CD14-positive monocyte (primary cell): ENCODE measurements around the gene OPRPN. TPM values are rescaled to one million over a fixed set of nuclear protein-coding genes. Genes with fewer than 3 reads are reported as not detected.

ENCODE experiments used
- DNase-seq, 3 donors: peaks; one replicate each; pipeline ENCODE4 v3.0.0-alpha.2; 2011 to 2022
- H2AFZ ChIP-seq: 2 replicates; pipeline ENCODE4 v1.6.0; 2012; ENCODE audit warnings: mild to moderate bottlenecking, low read depth, low read length, inconsistent platforms; ENCODE audit not compliant: insufficient read depth, poor library complexity, severe bottlenecking
- H3K27ac ChIP-seq, 2 donors: 1 replicate in 1 of 2; 2 replicates in 1 of 2; pipeline ENCODE4 v1.5.1; 2012 to 2013; ENCODE audit warnings: low read length in 2 of 2, control low read depth in 1 of 2, inconsistent platforms in 1 of 2, low read depth in 1 of 2, mild to moderate bottlenecking in 1 of 2
- H3K27me3 ChIP-seq, 2 donors: one replicate each; pipeline versions ENCODE4 v1.6.0 to v1.6.1; 2011 to 2013; ENCODE audit warnings: low read length in 2 of 2; ENCODE audit not compliant: control insufficient read depth in 2 of 2, insufficient read depth in 2 of 2
- H3K36me3 ChIP-seq, 2 donors: replicated peaks in 1 of 2; 1 replicate in 1 of 2; 2 replicates in 1 of 2; pipeline versions ENCODE4 v1.5.1 to v1.6.1; 2012 to 2013; ENCODE audit warnings: low read length in 2 of 2, control low read depth in 1 of 2, inconsistent platforms in 1 of 2, mild to moderate bottlenecking in 1 of 2; ENCODE audit not compliant: insufficient read depth in 2 of 2, control insufficient read depth in 1 of 2
- H3K4me1 ChIP-seq, 2 donors: 1 replicate in 1 of 2; 2 replicates in 1 of 2; pipeline versions ENCODE4 v1.5.1 to v1.6.1; 2012 to 2013; ENCODE audit warnings: low read length in 2 of 2, control low read depth in 1 of 2, inconsistent platforms in 1 of 2, mild to moderate bottlenecking in 1 of 2, moderate library complexity in 1 of 2; ENCODE audit not compliant: insufficient read depth in 2 of 2, control insufficient read depth in 1 of 2
- H3K4me2 ChIP-seq: replicated peaks from 2 replicates; pipeline ENCODE3; 2012; ENCODE audit warnings: low read length, moderate library complexity, mild to moderate bottlenecking; ENCODE audit not compliant: poor library complexity, severe bottlenecking; ENCODE audit errors: extremely low read depth
- H3K4me3 ChIP-seq, 3 experiments: fragments of 200-600 bp in 1 of 3; sonication (generic) in 1 of 3; replicated peaks in 1 of 3; 1 replicate in 2 of 3; 2 replicates in 1 of 3; pipeline ENCODE4 v1.5.1; 2011 to 2013; ENCODE audit warnings: low read length in 3 of 3, mild to moderate bottlenecking in 3 of 3, control low read depth in 2 of 3, low read depth in 2 of 3, inconsistent platforms in 1 of 3, moderate library complexity in 1 of 3
- H3K79me2 ChIP-seq: 2 replicates; pipeline ENCODE4 v1.6.0; 2012; ENCODE audit warnings: mild to moderate bottlenecking, control low read depth, inconsistent platforms, low read length, moderate library complexity; ENCODE audit not compliant: insufficient read depth
- H3K9ac ChIP-seq: 2 replicates; pipeline ENCODE4 v1.6.0; 2017; ENCODE audit warnings: low read length, mild to moderate bottlenecking; ENCODE audit not compliant: insufficient read depth, poor library complexity, severe bottlenecking
- H3K9me3 ChIP-seq, 2 donors: replicated peaks in 1 of 2; 1 replicate in 1 of 2; 2 replicates in 1 of 2; pipeline versions ENCODE4 v1.5.1 to v1.6.1; 2012 to 2013; ENCODE audit warnings: low read length in 2 of 2, control low read depth in 1 of 2; ENCODE audit not compliant: control insufficient read depth in 1 of 2, insufficient read depth in 1 of 2
- H4K20me1 ChIP-seq: 2 replicates; pipeline ENCODE4 v1.6.0; 2012; ENCODE audit warnings: mild to moderate bottlenecking, low read length, control low read depth, moderate library complexity; ENCODE audit not compliant: insufficient read depth
- H3K27ac Mint-ChIP-seq, 7 donors: one replicate each; pipeline ENCODE4 v1.8.0; 2020; ENCODE audit warnings: mild to moderate bottlenecking in 7 of 7, mixed read lengths in 7 of 7, moderate library complexity in 6 of 7, inconsistent platforms in 2 of 7
- H3K27me3 Mint-ChIP-seq, 3 donors: one replicate each; pipeline ENCODE4 v1.8.0; 2021 to 2022; ENCODE audit warnings: low read depth in 3 of 3, mild to moderate bottlenecking in 3 of 3, mixed read lengths in 3 of 3, moderate library complexity in 3 of 3, inconsistent platforms in 1 of 3
- H3K36me3 Mint-ChIP-seq, 2 donors: one replicate each; pipeline ENCODE4 v1.8.0; 2020; ENCODE audit warnings: mixed read lengths in 2 of 2, inconsistent platforms in 1 of 2, mild to moderate bottlenecking in 1 of 2
- H3K4me1 Mint-ChIP-seq: one replicate; pipeline ENCODE4 v1.8.0; 2020; ENCODE audit warnings: mild to moderate bottlenecking, mixed read lengths
- H3K4me3 Mint-ChIP-seq, 2 donors: one replicate each; pipeline ENCODE4 v1.8.0; 2020; ENCODE audit warnings: mild to moderate bottlenecking in 2 of 2, mixed read lengths in 2 of 2, moderate library complexity in 1 of 2
- H3K9me3 Mint-ChIP-seq, 7 donors: one replicate each; pipeline ENCODE4 v1.8.0; 2020 to 2022; ENCODE audit warnings: mixed read lengths in 7 of 7, mild to moderate bottlenecking in 6 of 7, moderate library complexity in 6 of 7, inconsistent platforms in 2 of 7
- CTCF ChIP-seq: fragments of 200-600 bp; IDR thresholded peaks from one replicate; pipeline ENCODE4 v1.8.0; 2022; ENCODE audit warnings: antibody characterized with exemption, mild to moderate bottlenecking
- WGBS: methylation state at CpG from one replicate; pipeline ENCODE4 v1.1.5; 2013; ENCODE audit warnings: missing lambda C conversion rate; ENCODE audit not compliant: insufficient coverage; 5-methylcytosine and 5-hydroxymethylcytosine counted together
- intact Hi-C, 2 donors: fragments of 100-400 bp; cut with micrococcal nuclease; formaldehyde crosslinking; loops; one replicate each; pipeline versions ENCODE4 v1.15.0 to v1.15.1; 2023
- polyA plus RNA-seq, 3 donors: library from polyadenylated mRNA; depleted of rRNA in 1 of 3; unstranded in 2 of 3; stranded (reverse) in 1 of 3; fragments of 300-500 nt in 2 of 3; fragments of >200 nt in 1 of 3; fragmentation: Illumina TruSeq in 2 of 3; gene quantifications; 1 replicate in 2 of 3; 2 replicates in 1 of 3; pipeline ENCODE4 v1.2.3, GENCODE V29; 2012 to 2021

Gene OPRPN
- polyA plus RNA-seq, 3 donors, result not detected

- no peaks in the 10 kb centered on the region for H3K27me3 Mint-ChIP-seq
- H3K27ac Mint-ChIP-seq, result peak overlapping the region in 1 of 7 donors; percentile 64
- no peak overlapping the region for H3K4me2 ChIP-seq
- no peaks in the 10 kb centered on the region for H3K27me3 ChIP-seq
- no peaks in the 10 kb centered on the region for H3K36me3 Mint-ChIP-seq
- H3K4me1 Mint-ChIP-seq, result no peaks in the 10 kb centered on the region
- H3K4me3 Mint-ChIP-seq, result no peak overlapping the region
- peaks cover 0 to 2% (median 0%) of the 10 kb centered on the region in 7 donors for H3K9me3 Mint-ChIP-seq
- H3K27ac ChIP-seq, result no peak overlapping the region
- H4K20me1 ChIP-seq, result no peaks in the 10 kb centered on the region
- H3K4me1 ChIP-seq, result no peaks in the 10 kb centered on the region
- intact Hi-C loops, result no loop called here
- H3K36me3 ChIP-seq, result no peaks in the 10 kb centered on the region
- no peak overlapping the region for H3K4me3 ChIP-seq
- no peaks in the 10 kb centered on the region for H3K79me2 ChIP-seq
- no peak overlapping the region for H3K9ac ChIP-seq
- H2AFZ ChIP-seq, result no peak overlapping the region
- TF ChIP-seq CTCF, result no peak
- no peaks in the 10 kb centered on the region for H3K9me3 ChIP-seq
- WGBS, result 89% methylated on average over 4 of the region's 5 CpGs
- DNase-seq, result no peak
Observed at GRCh38 chr4:70364002-70364401, 33.7 kb upstream of the OPRPN start.

- no peaks in the 10 kb centered on the region for H3K4me1 Mint-ChIP-seq
- H3K36me3 ChIP-seq, result no peaks in the 10 kb centered on the region
- no peaks in the 10 kb centered on the region for H3K4me1 ChIP-seq
- no peaks in the 10 kb centered on the region for H3K27me3 ChIP-seq
- H3K9me3 ChIP-seq, result no peaks in the 10 kb centered on the region
- no peak overlapping the region for H3K9ac ChIP-seq
- no peak overlapping the region for H3K27ac ChIP-seq
- no CpG with 5 or more reads among the region's 2 CpGs for WGBS
- no peak overlapping the region for H2AFZ ChIP-seq
- H3K36me3 Mint-ChIP-seq, result no peaks in the 10 kb centered on the region
- no peaks in the 10 kb centered on the region for H3K79me2 ChIP-seq
- H3K9me3 Mint-ChIP-seq, result peaks cover 0 to 2% (median 0%) of the 10 kb centered on the region in 7 donors
- no peak overlapping the region for H3K4me3 ChIP-seq
- no peaks in the 10 kb centered on the region for H3K27me3 Mint-ChIP-seq
- H4K20me1 ChIP-seq, result no peaks in the 10 kb centered on the region
- no peak for DNase-seq
- H3K27ac Mint-ChIP-seq, result no peak overlapping the region
- no peak overlapping the region for H3K4me2 ChIP-seq
- no peak for TF ChIP-seq CTCF
- intact Hi-C loops, result no loop called here
- H3K4me3 Mint-ChIP-seq, result no peak overlapping the region
Observed at GRCh38 chr4:70365479-70365878, 32.3 kb upstream of the OPRPN start.
